Stimulated activated CD8-positive, alpha-beta memory T cell treated with anti-CD3 and anti-CD28 coated beads, Interleukin-12 subunit alpha, Interleukin-12 subunit beta, amount 100 ng/mL, for 4 hours (primary cell): ENCODE results near the gene RAB11FIP4.
"Not testable (repeated sequence)": the region's sequence is repeated elsewhere in the genome, so short reads cannot be mapped to it uniquely, and the experiment has no call there.

ENCODE experiments used
- DNase-seq: peaks from one replicate; pipeline ENCODE4 v3.0.0-alpha.2; 2020; ENCODE audit warnings: low read depth

RAB11FIP4 gene

DNA sequence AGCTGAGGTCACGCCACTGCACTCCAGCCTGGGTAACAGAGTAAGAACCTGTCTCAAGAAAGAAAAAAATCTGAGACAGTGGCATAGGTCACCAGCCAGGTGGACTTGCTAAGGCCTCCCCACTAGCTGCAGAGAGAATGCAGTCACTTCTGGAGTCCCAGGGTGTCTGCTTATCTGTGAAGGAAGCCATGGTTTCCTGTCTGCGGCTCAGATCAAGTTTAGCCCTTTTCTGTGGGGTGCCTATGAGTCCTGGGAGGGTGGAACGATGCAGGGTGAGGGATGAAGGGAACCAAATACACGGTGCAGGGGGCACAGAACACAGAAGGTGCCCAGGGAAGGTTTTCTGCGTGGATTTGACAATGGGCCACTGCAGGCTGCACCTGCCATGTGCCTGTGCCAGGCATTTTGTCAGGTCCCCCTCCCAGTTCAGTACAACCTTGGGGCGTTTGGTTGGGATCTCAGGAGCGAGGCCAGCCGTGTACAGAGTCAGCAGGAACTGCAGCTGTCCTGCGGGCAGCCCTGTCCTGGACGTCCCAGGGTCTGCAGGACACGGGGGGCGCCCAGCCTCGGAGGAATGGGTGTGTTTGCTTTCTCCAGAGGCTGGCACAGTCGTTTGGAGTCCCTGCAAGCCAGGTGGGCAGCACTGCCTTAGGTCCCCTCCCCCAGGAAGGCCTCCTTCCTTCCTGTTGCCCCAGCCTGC lies 41.8 kb downstream of the RAB11FIP4 start:
- DNase-seq, result peak; percentile 4

DNA sequence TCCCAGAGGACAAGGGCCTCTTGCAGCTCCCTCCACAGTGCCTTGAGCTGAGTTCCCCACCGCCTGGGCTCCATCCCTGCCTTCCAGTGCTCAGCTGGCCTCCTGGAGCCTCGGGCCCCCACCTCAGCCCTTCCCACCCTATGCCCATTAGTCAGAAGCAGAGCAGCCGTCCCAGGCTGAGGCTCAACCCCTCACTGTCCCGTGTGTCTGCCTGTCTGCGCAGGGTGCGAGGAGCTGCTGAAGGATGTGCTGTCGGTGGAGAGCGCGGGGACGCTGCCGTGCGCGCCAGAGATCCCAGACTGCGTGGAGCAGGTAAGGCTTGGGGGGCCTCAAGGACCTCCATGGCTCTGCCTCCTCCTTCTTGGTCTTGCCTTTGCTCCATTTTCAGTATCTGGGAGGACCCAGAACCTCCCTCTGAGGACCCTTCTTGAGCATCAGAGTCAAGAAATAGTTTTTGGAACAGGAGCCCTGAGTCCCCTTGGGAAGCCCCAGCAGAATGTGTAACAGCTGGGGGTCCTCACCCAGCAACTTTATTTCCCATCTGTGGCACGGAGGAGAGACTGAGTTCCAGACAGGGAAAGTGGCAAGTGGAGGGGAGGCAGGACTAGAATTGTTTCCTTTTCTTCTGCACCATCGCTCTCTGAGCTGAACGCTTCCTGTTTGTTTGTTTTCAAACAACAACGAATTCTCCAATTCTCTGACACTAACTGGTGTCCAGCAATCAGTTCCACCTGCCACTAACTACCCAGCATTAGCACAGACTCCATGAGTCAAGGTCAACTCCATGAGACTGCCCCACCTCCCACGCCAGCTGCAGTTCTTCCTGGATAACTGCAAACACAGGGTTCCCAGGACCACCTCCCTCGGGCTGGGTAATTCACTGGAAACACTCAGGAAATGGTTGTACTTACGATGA lies 42.6 kb downstream of the RAB11FIP4 start:
- DNase-seq, result no peak

DNA sequence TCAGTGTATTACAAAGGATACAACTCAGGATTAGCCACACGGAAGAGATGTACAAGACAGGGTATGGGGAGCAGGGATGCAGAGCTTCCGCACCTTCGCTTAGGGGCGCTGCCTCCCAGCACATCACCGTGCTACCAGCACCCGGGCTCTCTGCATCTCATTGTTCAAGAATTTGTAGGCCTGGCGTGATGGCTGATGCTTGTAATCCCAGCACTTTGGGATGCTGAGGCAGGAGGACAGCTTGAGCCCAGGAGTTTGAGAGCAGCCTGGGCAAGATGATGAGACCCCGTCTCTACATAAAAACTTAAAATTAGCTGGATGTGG lies 43.2 kb downstream of the RAB11FIP4 start:
- DNase-seq, result no peak

DNA sequence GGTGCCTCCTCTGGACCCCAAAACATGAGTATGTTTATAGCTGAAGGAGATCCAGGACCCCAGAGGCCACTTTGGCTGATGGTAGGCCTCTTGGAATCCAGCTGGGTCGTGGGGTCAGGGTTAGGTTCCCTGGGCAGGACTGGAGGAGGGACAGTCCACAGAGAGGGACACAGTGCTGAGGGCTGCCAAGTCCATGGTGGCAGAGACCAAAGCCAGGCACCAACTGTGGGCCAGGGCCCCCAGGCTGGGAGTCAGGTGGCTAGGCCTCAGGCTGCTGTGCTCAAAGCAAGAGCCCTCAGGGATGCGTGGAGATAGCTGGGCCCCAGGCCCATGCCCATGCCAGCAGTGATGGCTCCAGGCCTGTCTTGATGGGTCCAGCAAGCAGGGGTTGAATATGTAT lies 44.1 kb downstream of the RAB11FIP4 start:
- DNase-seq, result no peak

DNA sequence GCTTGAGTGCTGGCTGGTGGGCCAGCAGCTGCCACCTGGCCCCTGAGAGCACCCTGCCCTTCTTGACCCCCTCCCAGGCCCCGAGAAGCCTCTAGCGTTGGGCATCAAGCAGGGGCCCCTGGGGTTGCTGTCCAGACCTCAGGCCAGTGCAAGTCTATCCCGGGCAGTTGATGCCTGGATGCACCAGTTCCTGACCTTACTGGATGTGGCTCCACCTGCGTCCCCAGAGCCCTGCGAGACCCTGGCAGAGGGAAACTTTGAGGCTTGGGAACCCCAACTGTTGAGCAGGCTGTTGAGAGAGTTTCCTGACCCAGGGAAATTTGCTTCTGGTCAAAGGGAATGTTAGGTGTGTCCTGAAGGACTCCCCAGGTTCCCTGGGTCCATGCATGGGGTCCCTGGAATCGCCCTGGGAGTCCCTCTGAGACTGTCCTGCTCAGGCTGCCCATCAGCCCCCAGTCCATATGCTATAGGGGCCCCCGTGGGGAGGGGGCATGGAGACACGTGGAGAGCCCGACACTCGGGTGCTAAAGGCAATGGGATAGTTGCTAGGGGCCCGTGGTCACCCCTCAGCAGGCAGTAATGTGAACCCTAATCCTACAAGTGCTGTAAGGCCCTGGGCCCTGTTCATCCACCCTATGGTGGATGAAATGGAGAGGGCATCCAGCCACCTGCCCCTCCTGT lies 46.4 kb downstream of the RAB11FIP4 start:
- DNase-seq, result no peak

DNA sequence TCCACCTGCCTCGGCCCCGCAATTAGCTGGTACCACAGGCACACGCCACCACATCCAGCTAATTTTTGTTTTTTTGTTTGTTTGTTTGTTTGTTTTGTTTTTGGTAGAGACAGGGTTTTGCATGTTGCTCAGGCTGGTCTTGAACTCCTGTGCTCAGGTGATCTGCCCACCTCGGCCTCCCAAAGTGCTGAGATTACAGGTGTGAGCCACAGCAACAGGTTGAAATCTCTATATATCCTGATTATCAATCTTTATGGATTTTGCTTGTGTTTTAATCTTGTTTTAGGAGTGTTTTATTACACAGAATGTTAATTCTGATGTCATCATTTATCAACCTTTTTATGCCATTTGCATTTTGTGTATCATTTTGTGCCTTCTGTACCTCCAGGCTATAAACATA lies 48.2 kb downstream of the RAB11FIP4 start:
- no peak for DNase-seq

DNA sequence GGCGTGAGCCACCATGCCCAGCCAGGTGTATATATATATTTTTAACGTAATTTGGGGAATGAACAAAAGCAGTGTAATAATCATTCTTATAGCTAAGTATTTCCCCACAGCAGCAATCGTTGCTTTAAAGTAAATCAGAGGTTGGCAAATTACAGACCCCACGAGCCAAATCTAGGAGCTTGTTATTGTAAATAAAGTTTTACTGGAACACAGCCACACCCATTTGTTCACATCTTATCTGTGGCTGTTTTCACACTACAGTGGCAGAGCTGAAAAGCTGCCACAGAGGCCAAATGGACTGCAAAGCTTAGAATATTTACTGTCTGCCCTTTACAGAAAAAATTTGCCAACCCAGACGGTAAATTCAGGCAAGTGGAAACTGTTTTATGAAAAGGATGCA lies 50.8 kb downstream of the RAB11FIP4 start:
- DNase-seq, result no peak

DNA sequence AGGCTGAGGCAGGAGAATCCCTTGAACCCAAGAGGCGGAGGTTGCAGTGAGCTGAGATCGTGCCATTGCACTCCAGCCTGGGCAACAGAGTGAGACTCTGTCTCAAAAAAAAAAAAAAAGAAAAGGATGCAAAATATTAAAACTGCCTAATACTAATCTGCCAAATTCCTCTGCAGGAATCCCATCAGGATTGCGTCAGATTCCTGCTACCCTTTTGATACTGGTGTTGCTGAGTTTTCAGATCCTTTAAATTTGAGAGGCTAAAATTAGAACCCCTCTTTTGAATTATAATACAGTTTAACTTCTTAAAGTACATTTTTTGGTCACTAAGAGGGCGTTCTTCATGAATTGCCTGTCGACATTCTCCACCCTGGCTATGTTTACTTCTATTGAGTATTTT lies 51.4 kb downstream of the RAB11FIP4 start:
- not testable (repeated sequence) for DNase-seq

DNA sequence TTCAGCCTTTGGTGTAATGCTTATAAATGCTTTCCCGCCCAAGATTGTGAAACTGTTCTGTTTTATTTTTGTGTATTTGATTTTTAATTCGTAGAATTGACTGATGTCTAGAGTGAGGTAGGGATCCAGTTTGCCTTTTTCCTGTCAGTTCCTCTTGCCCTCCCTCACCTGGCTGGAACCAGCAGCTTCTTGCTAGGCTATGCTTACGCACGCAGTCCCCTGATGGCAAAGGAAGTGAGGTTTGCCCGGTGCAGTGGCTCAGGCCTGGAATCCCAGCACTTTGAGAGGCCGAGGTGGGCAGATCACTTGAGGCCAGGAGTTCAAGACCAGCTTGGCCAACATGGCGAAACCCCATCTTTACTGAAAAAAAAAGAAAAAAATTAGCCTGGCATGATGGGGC lies 51.9 kb downstream of the RAB11FIP4 start:
- no peak for DNase-seq

DNA sequence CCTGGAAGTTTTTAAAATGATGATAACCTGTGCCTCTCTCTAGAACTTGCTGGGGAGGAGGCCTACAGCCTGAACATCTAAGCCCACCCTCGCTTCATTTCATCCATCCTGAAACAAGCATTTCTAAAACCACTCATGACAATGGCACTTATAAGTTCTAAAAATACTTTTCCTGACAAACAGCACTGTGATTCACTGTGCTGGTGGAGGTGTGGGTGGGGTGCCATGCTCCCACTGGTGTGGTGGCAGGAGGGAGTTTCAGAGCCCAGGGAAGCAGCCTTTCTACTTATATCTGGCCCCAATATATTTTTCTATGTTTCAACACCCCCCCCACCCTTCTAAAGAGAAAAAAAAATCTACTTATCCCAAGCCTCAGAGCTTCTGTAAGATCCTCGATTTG lies 52.6 kb downstream of the RAB11FIP4 start:
- DNase-seq, result no peak

DNA sequence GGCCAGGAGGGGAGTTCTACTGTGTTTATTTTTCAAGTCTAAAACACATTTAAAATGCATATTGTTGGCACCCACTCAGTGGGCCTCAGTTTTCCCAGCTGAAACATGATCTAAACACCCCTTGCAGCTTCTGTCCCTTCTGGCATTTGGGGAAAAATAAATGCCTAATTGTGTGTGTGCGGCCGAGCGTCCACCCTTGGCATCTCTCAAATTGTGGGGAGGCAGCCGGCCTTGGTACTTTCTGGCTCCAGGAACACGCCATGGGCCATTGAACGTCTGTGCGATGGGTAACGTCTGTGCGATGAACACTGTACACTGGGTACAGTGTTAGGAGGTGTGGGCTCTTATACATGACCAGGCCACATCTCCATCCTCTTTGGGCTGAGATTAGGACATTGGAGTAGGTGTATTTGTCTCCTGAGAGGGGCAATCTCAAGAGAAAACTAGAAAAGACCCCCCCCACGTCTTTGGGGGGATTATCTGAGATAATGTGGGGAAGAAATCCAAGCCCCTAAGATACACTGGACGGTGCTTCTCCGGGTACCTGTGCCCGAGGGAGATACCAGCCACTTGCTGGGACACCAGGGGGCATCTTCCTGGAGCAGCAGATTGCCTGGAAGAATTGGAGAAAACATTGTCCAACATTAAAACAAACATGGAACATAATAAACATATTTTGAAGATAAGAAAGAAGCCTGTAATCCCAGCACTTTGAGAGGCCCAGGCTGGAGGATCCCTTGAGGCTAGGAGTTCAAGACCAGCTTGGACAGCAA lies 54.9 kb downstream of the RAB11FIP4 start:
- DNase-seq, result no peak

DNA sequence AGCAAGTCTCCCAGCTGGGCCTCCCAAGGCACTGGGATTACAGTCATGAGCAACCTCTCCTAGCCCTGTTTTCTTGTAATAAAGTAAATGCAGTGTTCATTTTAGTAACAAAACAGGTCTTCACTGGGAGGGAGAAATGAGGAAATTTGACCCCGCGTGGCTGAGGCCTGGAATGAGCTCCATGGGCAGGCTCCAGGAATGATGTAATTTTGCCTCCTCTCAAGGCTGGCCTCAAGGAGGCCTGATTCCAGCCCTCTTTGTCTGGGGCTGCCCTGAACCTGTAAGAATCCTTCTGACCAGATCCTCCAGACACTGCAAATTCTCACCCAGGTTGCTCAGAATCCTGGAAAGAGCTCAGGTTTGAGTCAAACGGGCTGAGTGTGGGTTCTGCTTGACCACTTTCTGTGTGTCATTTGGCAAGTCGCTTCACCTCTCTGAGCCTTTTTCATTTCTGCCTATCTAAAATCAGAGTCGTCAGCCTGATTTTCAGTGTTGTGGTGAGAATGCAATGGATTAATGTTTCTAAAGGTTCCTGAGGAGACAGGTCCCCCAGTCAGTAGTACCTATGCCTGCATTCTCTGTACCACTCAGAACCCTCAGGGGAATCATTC lies 57.1 kb downstream of the RAB11FIP4 start:
- DNase-seq, result no peak

DNA sequence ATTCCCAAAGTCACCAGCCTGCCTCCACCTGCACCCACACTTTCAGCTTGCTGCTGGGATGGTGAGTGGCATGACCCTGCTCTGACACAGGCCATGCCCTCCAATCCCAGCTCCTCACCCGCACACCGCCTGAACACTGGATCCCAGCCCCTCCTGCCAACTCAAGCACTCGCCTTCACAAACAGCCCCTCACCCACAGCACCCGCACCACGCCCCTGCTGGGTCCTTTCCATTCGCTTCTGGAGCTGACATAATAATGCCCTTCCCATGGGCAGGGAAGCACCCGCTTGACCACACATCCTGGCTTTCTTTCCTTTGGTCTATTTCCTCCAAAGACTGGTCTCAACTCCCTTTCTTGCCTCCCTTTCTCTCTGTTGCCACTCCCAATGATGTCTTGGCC lies 57.6 kb downstream of the RAB11FIP4 start:
- no peak for DNase-seq

DNA sequence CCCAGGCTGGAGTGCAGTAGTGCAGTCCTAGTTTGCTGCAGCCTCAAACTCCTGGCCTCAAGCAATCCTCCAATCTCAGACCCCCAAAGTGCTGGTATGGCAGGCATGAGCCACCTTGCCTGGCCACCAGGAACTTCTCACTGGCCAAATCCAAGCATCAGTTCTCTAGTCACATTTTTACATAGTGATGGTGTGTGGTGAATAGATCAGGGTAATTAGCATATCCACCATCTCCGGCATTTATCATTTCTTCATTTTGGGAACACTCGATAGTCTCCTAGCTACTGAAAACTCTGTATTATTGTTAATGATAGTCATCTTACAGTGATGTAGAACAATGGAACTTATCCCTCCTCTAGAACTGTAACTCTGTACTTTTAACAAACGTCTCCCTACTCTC lies 58.3 kb downstream of the RAB11FIP4 start:
- DNase-seq, result no peak

DNA sequence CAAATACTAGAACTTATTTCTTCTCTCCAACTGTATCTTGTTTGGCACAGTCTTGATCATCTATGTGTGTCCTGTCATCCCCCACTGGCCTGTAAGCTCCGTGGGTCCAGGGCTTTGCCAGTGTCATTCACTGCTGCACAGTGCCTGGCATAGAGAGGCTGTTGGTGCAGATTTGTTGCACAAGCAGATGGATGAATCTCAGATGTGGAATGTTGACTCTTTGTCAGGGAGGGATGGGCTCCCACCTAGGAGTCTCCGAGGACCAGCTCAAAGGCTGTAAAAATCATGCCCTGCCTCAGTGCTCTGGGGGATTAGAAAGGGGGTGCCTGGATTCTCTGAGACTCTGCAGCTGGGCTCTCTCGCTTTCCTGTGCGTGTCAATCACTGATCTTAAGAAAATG lies 60.6 kb downstream of the RAB11FIP4 start:
- no peak for DNase-seq

DNA sequence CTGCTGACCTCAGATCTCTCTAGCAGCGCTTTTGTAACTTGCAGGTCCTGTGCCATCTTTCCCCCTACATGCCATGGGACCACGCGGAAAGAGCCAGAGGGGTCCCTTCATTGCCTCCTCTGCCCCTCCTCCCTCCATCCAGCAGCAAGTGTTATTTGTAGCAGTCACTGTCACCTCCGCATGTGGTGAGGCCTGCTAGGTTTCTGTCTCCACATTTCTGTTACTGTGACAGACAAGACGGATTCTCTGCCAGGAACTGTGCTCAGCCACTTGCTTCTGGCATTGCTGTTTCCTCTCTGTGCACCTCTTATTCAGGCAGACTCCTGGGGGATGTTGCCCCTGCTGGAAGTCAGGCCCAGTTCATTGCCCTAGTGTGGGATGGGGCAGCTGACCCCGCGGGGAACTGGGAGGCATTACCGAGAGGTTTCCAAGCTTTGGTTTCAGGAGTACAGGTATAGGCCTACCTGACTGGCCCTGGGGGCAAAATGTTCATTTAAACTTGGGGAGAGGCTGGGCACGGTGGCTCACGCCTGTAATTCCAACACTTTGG lies 61.2 kb downstream of the RAB11FIP4 start:
- no peak for DNase-seq

DNA sequence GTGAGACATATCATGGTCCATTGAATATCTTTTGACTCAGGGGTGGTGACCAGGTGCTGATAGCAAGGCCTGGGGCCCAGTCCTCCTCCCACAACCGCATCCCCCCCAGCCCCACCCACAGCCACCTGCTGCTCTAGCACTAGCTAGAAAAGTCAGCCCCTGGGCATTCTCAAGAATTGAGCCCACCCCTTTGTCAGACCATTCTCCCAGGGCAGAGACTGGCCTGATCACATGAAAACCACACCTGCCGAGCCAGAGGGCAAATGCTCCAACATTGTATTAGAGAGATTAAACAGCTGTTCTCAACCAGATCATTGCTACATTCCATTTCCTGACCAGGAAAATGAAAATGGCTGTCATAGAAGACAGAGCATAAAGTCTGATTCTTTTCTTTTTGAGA lies 62.4 kb downstream of the RAB11FIP4 start:
- no peak for DNase-seq

DNA sequence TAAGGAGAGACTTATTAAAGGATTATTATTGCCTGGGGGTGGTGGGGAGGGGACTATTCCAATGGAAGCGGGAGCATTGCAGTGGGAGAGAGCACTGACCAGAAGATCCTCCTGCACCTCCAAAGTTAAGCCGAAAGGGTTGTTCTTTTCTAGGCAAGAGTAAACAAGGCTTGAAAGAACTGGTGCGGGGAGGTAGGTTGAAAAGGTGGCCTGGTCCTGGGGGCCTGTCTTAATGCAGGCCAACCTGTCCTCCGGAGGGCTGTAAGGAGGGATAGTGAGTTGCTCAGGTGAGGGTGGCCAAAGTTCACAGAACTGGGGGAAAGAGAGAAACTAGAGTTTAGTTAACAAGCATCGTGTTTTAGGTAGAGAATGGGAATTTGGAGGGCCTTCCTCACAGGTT lies 65.3 kb downstream of the RAB11FIP4 start:
- no peak for DNase-seq

DNA sequence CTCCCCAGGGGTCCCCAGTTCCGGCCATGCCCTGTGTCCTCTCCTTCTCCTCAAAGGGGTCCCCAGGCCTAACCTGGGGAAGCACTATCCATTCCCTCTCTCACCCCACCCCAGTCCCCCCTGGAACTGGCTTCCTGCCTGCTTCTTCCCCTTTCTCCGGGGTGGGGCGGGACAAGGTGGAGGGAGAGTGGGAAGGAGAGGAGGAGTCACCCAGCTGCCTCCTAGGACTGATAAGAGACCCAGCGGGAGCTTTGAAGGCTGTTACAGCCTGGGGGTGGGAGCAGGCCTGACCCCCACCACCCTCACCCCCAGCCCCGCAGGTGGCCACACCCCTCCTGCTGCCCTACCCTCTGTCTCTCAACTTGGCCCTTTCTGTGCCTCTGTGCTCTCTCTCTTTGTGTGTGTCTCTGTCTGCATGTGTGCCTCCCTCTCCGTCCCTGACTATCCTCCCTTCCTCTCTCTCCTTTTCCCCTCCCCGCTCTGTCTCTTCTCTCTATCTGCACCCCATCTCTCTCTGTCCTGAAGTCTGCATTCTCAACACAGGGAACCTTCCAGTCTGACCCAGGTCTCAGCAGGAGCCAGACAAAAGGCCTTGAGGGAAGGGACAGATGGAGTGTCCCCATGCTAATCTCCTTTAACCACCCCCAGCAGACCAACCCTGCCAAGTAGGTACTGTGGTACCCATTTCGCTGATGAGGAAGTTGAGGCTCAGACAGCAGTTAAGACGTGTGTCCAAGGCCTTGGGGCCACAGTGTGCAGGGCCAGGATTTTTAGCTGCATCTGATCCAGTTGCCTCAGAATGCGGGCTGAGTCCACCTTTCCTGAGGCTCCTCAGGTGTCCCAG lies 66.1 kb downstream of the RAB11FIP4 start:
- DNase-seq, result no peak

DNA sequence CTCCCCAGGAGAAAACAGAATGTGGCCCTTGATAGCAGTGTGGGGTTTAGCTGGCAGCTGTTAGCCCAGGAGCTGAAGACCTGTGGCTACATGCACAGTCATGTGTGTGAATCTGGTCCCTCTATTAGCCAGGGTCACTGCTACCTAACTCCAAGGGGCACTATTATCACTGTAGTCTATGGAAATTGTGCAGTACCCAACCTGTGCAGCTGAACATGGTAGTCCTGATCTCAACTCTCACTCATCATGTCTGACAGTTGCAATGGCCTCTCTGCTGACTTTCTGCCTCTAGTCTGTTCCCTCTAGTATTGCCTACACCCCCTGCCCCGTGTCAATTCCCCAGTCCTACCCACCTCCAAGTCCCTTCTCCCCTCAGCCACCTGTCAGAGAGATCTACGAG lies 67.4 kb downstream of the RAB11FIP4 start:
- no peak for DNase-seq

DNA sequence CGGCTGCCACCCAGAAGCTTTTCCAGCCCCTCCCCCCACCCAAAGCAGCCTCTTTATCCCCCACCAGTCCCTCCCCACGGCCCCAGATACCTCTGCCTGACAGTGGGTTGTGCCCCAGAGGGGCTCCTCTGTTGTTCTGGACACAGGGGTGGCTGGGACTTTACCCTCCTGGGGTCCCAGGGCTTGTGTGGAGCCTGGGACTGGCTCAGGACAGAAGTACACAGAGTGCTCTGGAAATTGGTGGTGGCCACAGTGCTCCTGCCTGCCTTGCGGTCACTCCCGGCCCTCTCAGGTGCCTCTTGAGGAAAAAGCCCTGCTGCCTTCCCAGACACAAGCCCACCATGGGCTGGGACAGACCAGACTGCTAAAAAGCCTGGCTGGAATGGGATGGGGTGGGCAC lies 68.2 kb downstream of the RAB11FIP4 start:
- DNase-seq, result no peak
